ENCODE data around the gene MRPL10. TPM values are rescaled to one million over a fixed set of nuclear protein-coding genes. Genes with fewer than 3 reads are reported as not detected.
A peak's percentile ranks its signal among the peaks of the same experiment; 100 is the strongest.

Gene MRPL10
- total and polyA plus RNA-seq, 2 of the 8 experiments (the other 6 are each of a cell fraction or from before 2014, with no cell fraction given), result 85.3 to 214 TPM

DNA sequence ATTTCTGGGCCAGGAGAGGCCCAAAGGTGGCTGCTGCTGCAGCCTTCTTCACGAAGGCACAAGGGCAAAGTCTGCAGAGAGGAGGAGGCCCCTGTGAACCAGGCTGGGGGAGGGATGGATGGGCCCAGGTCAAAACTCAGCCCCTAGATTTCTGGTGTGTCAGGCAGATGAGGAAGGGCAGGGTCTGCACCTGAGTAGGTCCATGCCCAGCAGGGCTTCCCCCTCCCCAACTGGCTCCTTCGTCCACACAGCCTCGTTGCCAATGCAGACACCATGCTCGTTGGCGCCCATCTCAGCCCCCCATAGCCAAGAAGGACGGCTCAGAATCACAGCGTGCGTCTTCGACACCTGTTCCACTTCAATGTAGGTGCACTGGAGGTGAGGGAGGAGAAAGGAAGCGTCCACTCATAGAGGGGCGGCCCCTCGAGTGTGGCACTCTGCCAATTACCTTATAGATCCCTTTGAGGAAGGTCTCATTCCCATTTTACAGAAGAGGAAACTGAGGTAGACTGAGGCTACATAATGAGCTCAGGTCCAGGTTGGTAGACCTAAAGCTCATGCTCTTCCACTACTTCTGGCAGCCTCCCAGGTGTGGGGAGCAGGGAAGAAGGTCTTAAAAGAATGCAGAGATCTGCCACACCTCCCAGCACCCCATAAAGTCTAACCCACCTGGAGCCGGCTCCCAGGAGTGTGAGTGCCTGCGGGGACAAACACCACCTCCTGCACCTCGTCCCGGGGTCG lies 8.8 kb upstream of the MRPL10 start:
- H2BK15ac ChIP-seq (ENCODE audit: low read length), result no peak overlapping the region
- H2BK20ac ChIP-seq (ENCODE audit: low read length), result no peak overlapping the region
- no peak overlapping the region for H3K4ac ChIP-seq (replicated peaks; ENCODE audit: insufficient read length, low read depth, low read length)
- peaks cover 0 to 10% (median 5%) of the 10 kb centered on the region in 4 experiments; a peak in 3 of 7 replicates for H3K27me3 ChIP-seq (replicated peaks in 1 of 4; ENCODE audit: control insufficient read depth in 3 of 4, extremely low read depth in 1 of 4, insufficient read depth in 3 of 4, low read length in 3 of 4)
- WGBS, 2 experiments (ENCODE audit: extremely low coverage in 1 of 2, insufficient coverage in 1 of 2, insufficient read length in 1 of 2, insufficient replicate concordance in 2 of 2, low coverage in 1 of 2, low lambda C conversion rate in 2 of 2, missing lambda C conversion rate in 1 of 2), result 63% methylated on average over 17 of the region's 17 CpGs; no CpG with 5 or more reads in 1 of the 2 experiments
- no peak overlapping the region for H3K27ac ChIP-seq (ENCODE audit: low read depth, low read length)
- H3K23ac ChIP-seq (ENCODE audit: insufficient read length), result no peak overlapping the region
- H2AFZ ChIP-seq (ENCODE audit: low read length), result peak overlapping the region; percentile 6; the same call in 1 of the 2 replicates
- H3K9me3 ChIP-seq (ENCODE audit: insufficient read depth in 2 of 2, low read depth in 1 of 2, low read length in 1 of 2), result no peaks in the 10 kb centered on the region
- ChIA-PET POLR2A (ENCODE audit: partially characterized antibody) (interaction anchor here (1.0 to 12.4 kb wide), 6 partner anchors 9 to 60 kb away, joined by 3 to 134 read pairs (median 6); partner anchors contain the start of genes LRRC46, MRPL10, SP2 and SP6), CTCF (ENCODE audit: partially characterized antibody) (interaction anchor here (0.7 to 33.0 kb wide), 23 partner anchors 9 to 212 kb away, joined by 3 to 1206 read pairs (median 4); partner anchors contain the start of genes LRRC46, MRPL10, PNPO and PRR15L)
- H3K23me2 ChIP-seq (ENCODE audit: low read depth, low read length), result peaks cover 2% of the 10 kb centered on the region; the same call in 1 of the 2 replicates
- H3K36me3 ChIP-seq (ENCODE audit: control insufficient read depth in 2 of 4, insufficient read depth in 4 of 4, low read length in 3 of 4), result peaks cover 0 to 9% (median 1%) of the 10 kb centered on the region in 4 experiments; a peak in 4 of 8 replicates
- peak overlapping the region; percentile 47 to 92 (median 80) for H3K4me3 ChIP-seq (ENCODE audit: extremely low read depth in 1 of 4, insufficient read depth in 2 of 4, low read depth in 3 of 4, low read length in 4 of 4)
- no peak overlapping the region; the same call in 1 of the 2 replicates for H3K18ac ChIP-seq (ENCODE audit: extremely low read depth, low read length)
- H3K9ac ChIP-seq (replicated peaks in 1 of 4; ENCODE audit: extremely low read depth in 1 of 4, low read depth in 3 of 4, low read length in 3 of 4), result peak overlapping the region in 3 of 4 experiments; percentile 49 to 52 (median 51); a peak in 6 of 7 replicates
- peak overlapping the region; percentile 54; the same call in 1 of the 2 replicates for H2BK5ac ChIP-seq (ENCODE audit: low read depth, low read length)
- H4K5ac ChIP-seq (ENCODE audit: insufficient read length, low read depth, low read length), result no peak overlapping the region
- H4K91ac ChIP-seq (replicated peaks; ENCODE audit: insufficient read length, low read length), result peak overlapping the region; percentile 2
- no peak for DNase-seq (ENCODE audit: low read depth in 1 of 2, low spot score in 2 of 2)
- H4K20me1 ChIP-seq (replicated peaks in 1 of 2; ENCODE audit: control insufficient read depth in 1 of 2, insufficient read depth in 2 of 2, low read length in 2 of 2), result peaks cover 0 to 2% of the 10 kb centered on the region in 2 experiments
- H3K4me1 ChIP-seq (replicated peaks in 1 of 4; ENCODE audit: control insufficient read depth in 3 of 4, insufficient read depth in 4 of 4, low read length in 3 of 4), result peaks cover 0 to 23% (median 8%) of the 10 kb centered on the region in 4 experiments; a peak in 5 of 7 replicates
- no peak for TF ChIP-seq FOSL1 (IDR thresholded peaks at IDR 0.05; ENCODE audit: insufficient read depth, low read depth, low read length)
- TF ChIP-seq RAD21 (IDR thresholded peaks at IDR 0.05 in 1 of 2, conservative IDR thresholded peaks at IDR 0.05 in 1 of 2; ENCODE audit: low read depth in 2 of 2, low read length in 2 of 2), result no peak
- TF ChIP-seq HDAC2 (IDR thresholded peaks at IDR 0.05; ENCODE audit: borderline replicate concordance in 1 of 2, low read depth in 2 of 2, low read length in 2 of 2), result 0 out of 4 replicates have a peak, but pooled peaks of 1 of the 2 experiments have one; percentile 22
- TF ChIP-seq KDM1A (IDR thresholded peaks at IDR 0.05; ENCODE audit: borderline replicate concordance, low read length), result peak; percentile 74; the same call in 1 of the 2 replicates
- H3K14ac ChIP-seq (ENCODE audit: insufficient read length), result no peak overlapping the region
- peak overlapping the region; percentile 43; the same call in 1 of the 2 replicates for H4K8ac ChIP-seq (ENCODE audit: extremely low read depth, insufficient read depth, low read length)
- no peaks in the 10 kb centered on the region for H3K79me1 ChIP-seq (ENCODE audit: low read depth, low read length)
- FAIRE-seq, result no peak
- peak overlapping the region; percentile 73 to 80 for H3K4me2 ChIP-seq (ENCODE audit: insufficient read depth in 1 of 2, low read depth in 2 of 2, low read length in 2 of 2)
- no peak overlapping the region for H2BK120ac ChIP-seq (replicated peaks; ENCODE audit: low read depth, low read length)
- H2BK12ac ChIP-seq (ENCODE audit: low read depth, low read length), result no peak overlapping the region
- no peak overlapping the region for H2AK5ac ChIP-seq (ENCODE audit: low read depth, low read length)
- H3K56ac ChIP-seq (replicated peaks; ENCODE audit: insufficient read length, low read depth, low read length), result no peak overlapping the region
- H3K79me2 ChIP-seq (ENCODE audit: control insufficient read depth in 1 of 2, insufficient read depth in 2 of 2, low read length in 2 of 2), result no peaks in the 10 kb centered on the region

Data from H1 (cell line).